Stimulated activated CD8-positive, alpha-beta memory T cell treated with anti-CD3 and anti-CD28 coated beads, Interleukin-7, amount 100 ng/mL, for 1 hour (primary cell): ENCODE data around the gene SERPINA1.
"Not testable (repeated sequence)": the region's sequence is repeated elsewhere in the genome, so short reads cannot be mapped to it uniquely, and the experiment has no call there.

ENCODE experiments used
- DNase-seq, 2 donors: peaks; one replicate each; pipeline ENCODE4 v3.0.0-alpha.2; 2020; ENCODE audit warnings: low read depth in 2 of 2

The SERPINA1 gene

GRCh38 chr14:94369766-94370523 is 18.5 kb downstream of the SERPINA1 start:
- not testable (repeated sequence) for DNase-seq

- DNase-seq, result no peak
These were observed 19.4 kb downstream of the SERPINA1 start for GRCh38 chr14:94368956-94369355.

GRCh38 chr14:94368243-94368590 is 20.2 kb downstream of the SERPINA1 start:
- DNase-seq, result no peak

- DNase-seq, result no peak
These were observed 20.8 kb downstream of the SERPINA1 start for GRCh38 chr14:94367347-94368242.

GRCh38 chr14:94366146-94366915 is 22.1 kb downstream of the SERPINA1 start, which contains the start of gene SERPINA2:
SERPINA2 (minus strand) TSS chr14:94366698.
- no peak for DNase-seq

- DNase-seq, result no peak
These were observed 22.8 kb downstream of the SERPINA1 start for GRCh38 chr14:94365624-94366023.

GRCh38 chr14:94364964-94365363 is 23.4 kb downstream of the SERPINA1 start:
- no peak for DNase-seq

- DNase-seq, result no peak
These were observed 24.4 kb downstream of the SERPINA1 start for GRCh38 chr14:94364037-94364436.

GRCh38 chr14:94363151-94363624 is 25.2 kb downstream of the SERPINA1 start:
- DNase-seq, result no peak

- DNase-seq, result no peak
These were observed 25.7 kb downstream of the SERPINA1 start for GRCh38 chr14:94362614-94363133.

- no peak for DNase-seq
These were observed 26.7 kb downstream of the SERPINA1 start for GRCh38 chr14:94361682-94362081.

GRCh38 chr14:94360945-94361565 is 27.3 kb downstream of the SERPINA1 start:
- DNase-seq, result no peak

GRCh38 chr14:94357166-94357565 is 31.2 kb downstream of the SERPINA1 start:
- DNase-seq, result no peak

GRCh38 chr14:94356379-94357056 is 31.9 kb downstream of the SERPINA1 start:
- no peak for DNase-seq

GRCh38 chr14:94355191-94355794 is 33.1 kb downstream of the SERPINA1 start:
- no peak for DNase-seq

GRCh38 chr14:94354638-94355185 is 33.7 kb downstream of the SERPINA1 start:
- DNase-seq, result no peak

GRCh38 chr14:94354190-94354589 is 34.2 kb downstream of the SERPINA1 start:
- DNase-seq, result not testable (repeated sequence)

- no peak for DNase-seq
These were observed 39.1 kb downstream of the SERPINA1 start for GRCh38 chr14:94349276-94349675.

- no peak for DNase-seq
These were observed 39.6 kb downstream of the SERPINA1 start for GRCh38 chr14:94348836-94349235.

- no peak for DNase-seq
These were observed 41.6 kb downstream of the SERPINA1 start for GRCh38 chr14:94346841-94347240.
